ENCODE data around the gene TRIM14.

DNA sequence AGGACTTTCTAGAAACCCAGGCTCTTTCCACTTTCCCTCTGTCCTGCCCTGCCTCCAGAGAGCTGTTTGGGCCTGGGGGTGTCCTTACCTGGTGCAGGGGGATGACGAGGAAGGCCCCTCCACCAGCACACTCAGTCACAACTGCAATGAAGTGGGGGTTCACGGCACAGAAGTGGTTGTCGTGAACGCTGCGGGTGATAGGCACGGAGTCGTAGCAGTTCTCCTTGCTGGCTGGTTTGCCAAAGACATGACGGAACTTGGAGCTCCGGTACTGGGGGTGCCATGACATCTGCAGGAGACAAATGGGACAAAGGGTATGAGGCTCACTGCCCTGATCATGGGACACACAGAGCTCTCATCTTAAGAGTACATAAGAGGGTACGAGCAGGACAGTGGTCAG lies 38.4 kb upstream of the TRIM14 start:
- TF ChIP-seq CTCF (IDR thresholded peaks at IDR 0.05; ENCODE audit: insufficient read depth, low read length, poor library complexity, severe bottlenecking) (no peak), EZH2phosphoT487 (conservative IDR thresholded peaks at IDR 0.05; ENCODE audit: low read length) (no peak)

Measured in SU-DHL-6 (cell line).